ENCODE data around the gene EIF4H. TPM values are rescaled to one million over a fixed set of nuclear protein-coding genes. Genes with fewer than 3 reads are reported as not detected.
"Not testable (repeated sequence)": the region's sequence is repeated elsewhere in the genome, so short reads cannot be mapped to it uniquely, and the experiment has no call there.

The EIF4H gene
- total RNA-seq, 1 experiment from 2014 or later: 459 TPM

- POLR2A ChIA-PET (ENCODE audit: unreplicated experiment): interaction anchor here (0.7 kb wide), 1 partner anchor 25 kb away, joined by 4 read pairs; no protein-coding TSS in a partner anchor
- TF ChIP-seq EZH2 (IDR thresholded peaks at IDR 0.05; ENCODE audit: low read depth) (no peak), CTCF (conservative IDR thresholded peaks at IDR 0.05) (peak; percentile 28; the same call in 1 of the 2 replicates)
- CTCF ChIA-PET: no interaction called here
- Histone ChIP-seq H3K4me1 (replicated peaks; ENCODE audit: insufficient read depth) (peaks cover 6% of the 10 kb centered on the region; the same call in 1 of the 2 replicates), H3K9me3 (ENCODE audit: insufficient read depth, low read depth) (no peaks in the 10 kb centered on the region), H3K4me2 (no peak overlapping the region), H4K20me1 (ENCODE audit: insufficient read depth) (no peaks in the 10 kb centered on the region), H3K27ac (no peak overlapping the region), H2AFZ (no peak overlapping the region), H3K79me2 (ENCODE audit: low read depth) (no peaks in the 10 kb centered on the region), H3K36me3 (ENCODE audit: low read depth) (no peaks in the 10 kb centered on the region), H3K4me3 (no peak overlapping the region), H3F3A (ENCODE audit: insufficient read depth, low read depth) (no peaks in the 10 kb centered on the region), H3K27me3 (ENCODE audit: insufficient read depth, low read depth) (no peaks in the 10 kb centered on the region), H3K9me2 (ENCODE audit: insufficient read depth) (no peaks in the 10 kb centered on the region)
- intact Hi-C loops (cut with micrococcal nuclease; ENCODE audit: unreplicated experiment): no loop called here
- BruUV-seq (replicated peaks): no TSS peak
- no peak for DNase-seq
These were observed 9.1 kb upstream of the EIF4H start for GRCh38 chr7:74164985-74165456.

GRCh38 chr7:74165867-74166593, 8.1 kb upstream of the EIF4H start:
- CTCF ChIA-PET: no interaction called here
- intact Hi-C loops (cut with micrococcal nuclease; ENCODE audit: unreplicated experiment): no loop called here
- POLR2A ChIA-PET (ENCODE audit: unreplicated experiment): interaction anchor here (0.7 kb wide), 1 partner anchor 44 kb away, joined by 4 read pairs; the partner anchor contains the start of gene LAT2
- no peaks in the 10 kb centered on the region for H3K9me2 ChIP-seq (ENCODE audit: insufficient read depth)
- no peak for TF ChIP-seq EZH2 (IDR thresholded peaks at IDR 0.05; ENCODE audit: low read depth)
- no peak for TF ChIP-seq CTCF (conservative IDR thresholded peaks at IDR 0.05)
- H3K4me1 ChIP-seq (replicated peaks; ENCODE audit: insufficient read depth): peaks cover 3% of the 10 kb centered on the region; the same call in 1 of the 2 replicates
- no peak overlapping the region for H3K4me3 ChIP-seq
- H3K27me3 ChIP-seq (ENCODE audit: insufficient read depth, low read depth): no peaks in the 10 kb centered on the region
- BruUV-seq (replicated peaks): no TSS peak
- no peaks in the 10 kb centered on the region for H3F3A ChIP-seq (ENCODE audit: insufficient read depth, low read depth)
- H3K36me3 ChIP-seq (ENCODE audit: low read depth): no peaks in the 10 kb centered on the region
- H3K27ac ChIP-seq: no peak overlapping the region
- H2AFZ ChIP-seq: no peak overlapping the region
- H3K4me2 ChIP-seq: no peak overlapping the region
- H4K20me1 ChIP-seq (ENCODE audit: insufficient read depth): no peaks in the 10 kb centered on the region
- DNase-seq: peak in 1 of 2 experiments; percentile 52
- no peaks in the 10 kb centered on the region for H3K79me2 ChIP-seq (ENCODE audit: low read depth)
- no peaks in the 10 kb centered on the region for H3K9me3 ChIP-seq (ENCODE audit: insufficient read depth, low read depth)

- H3K9me3 ChIP-seq (ENCODE audit: insufficient read depth, low read depth); H4K20me1 ChIP-seq (ENCODE audit: insufficient read depth); H3K4me2 ChIP-seq; H3K27ac ChIP-seq; CTCF ChIA-PET; intact Hi-C loops (cut with micrococcal nuclease; ENCODE audit: unreplicated experiment); H3F3A ChIP-seq (ENCODE audit: insufficient read depth, low read depth); BruUV-seq (replicated peaks); H3K4me1 ChIP-seq (replicated peaks; ENCODE audit: insufficient read depth); H3K79me2 ChIP-seq (ENCODE audit: low read depth); H2AFZ ChIP-seq; H3K9me2 ChIP-seq (ENCODE audit: insufficient read depth); H3K4me3 ChIP-seq; DNase-seq; H3K36me3 ChIP-seq (ENCODE audit: low read depth); H3K27me3 ChIP-seq (ENCODE audit: insufficient read depth, low read depth): not testable (repeated sequence)
- POLR2A ChIA-PET (ENCODE audit: unreplicated experiment): interaction anchor here (0.6 kb wide), 1 partner anchor 495 kb away, joined by 9 read pairs; no protein-coding TSS in a partner anchor
These were observed 6.8 kb upstream of the EIF4H start for GRCh38 chr7:74167324-74167723.

Measured in PC-9 (cell line).